ENCODE measurements around the gene TBC1D23. TPM values are rescaled to one million over a fixed set of nuclear protein-coding genes. Genes with fewer than 3 reads are reported as not detected.

Gene TBC1D23
- total RNA-seq, 1 donor = 76.4 TPM

- H3K4me3 ChIP-seq (ENCODE audit: low read depth, low read length) = no peak overlapping the region
- TF ChIP-seq CTCF (IDR thresholded peaks at IDR 0.05; ENCODE audit: insufficient read depth, low read length) = no peak
- no peak for DNase-seq (ENCODE audit: low read depth)
These were observed 69.2 kb downstream of the TBC1D23 start for GRCh38 chr3:100329800-100330489.

- H3K4me3 ChIP-seq (ENCODE audit: low read depth, low read length) = no peak overlapping the region
- no peak for TF ChIP-seq CTCF (IDR thresholded peaks at IDR 0.05; ENCODE audit: insufficient read depth, low read length)
- DNase-seq (ENCODE audit: low read depth) = no peak
These were observed 69.9 kb downstream of the TBC1D23 start for GRCh38 chr3:100330651-100331050.

GRCh38 chr3:100331660-100332059 lies 70.9 kb downstream of the TBC1D23 start:
- DNase-seq (ENCODE audit: low read depth) = no peak
- H3K4me3 ChIP-seq (ENCODE audit: low read depth, low read length) = no peak overlapping the region
- TF ChIP-seq CTCF (IDR thresholded peaks at IDR 0.05; ENCODE audit: insufficient read depth, low read length) = no peak

- DNase-seq (ENCODE audit: low read depth) = no peak
- H3K4me3 ChIP-seq (ENCODE audit: low read depth, low read length) = no peak overlapping the region
These were observed 72.3 kb downstream of the TBC1D23 start for GRCh38 chr3:100333051-100333450.

GRCh38 chr3:100333970-100334487 lies 73.2 kb downstream of the TBC1D23 start:
- peak overlapping the region; percentile 71 for H3K4me3 ChIP-seq (ENCODE audit: low read depth, low read length)
- no peak for DNase-seq (ENCODE audit: low read depth)
- TF ChIP-seq CTCF (IDR thresholded peaks at IDR 0.05; ENCODE audit: insufficient read depth, low read length) = no peak

More at GRCh38 chr3:100333051-100333450, 72.3 kb downstream of the TBC1D23 start:
- TF ChIP-seq CTCF (IDR thresholded peaks at IDR 0.05; ENCODE audit: insufficient read depth, low read length) = no peak

- TF ChIP-seq CTCF (IDR thresholded peaks at IDR 0.05; ENCODE audit: insufficient read depth, low read length) = no peak
- H3K4me3 ChIP-seq (ENCODE audit: low read depth, low read length) = peak within 1 kb of the TSS; percentile 71
- DNase-seq (ENCODE audit: low read depth) = peak; percentile 66
These were observed 73.9 kb downstream of the TBC1D23 start, which contains the start of gene NIT2 for GRCh38 chr3:100334488-100335351. NIT2 (plus strand) TSS chr3:100334757; CDS start chr3:100334792, 35 bp downstream.

Measured in fibroblast of the aortic adventitia (primary cell).